ENCODE results near the gene SF3B2.

- TF ChIP-seq, protein P1, sequence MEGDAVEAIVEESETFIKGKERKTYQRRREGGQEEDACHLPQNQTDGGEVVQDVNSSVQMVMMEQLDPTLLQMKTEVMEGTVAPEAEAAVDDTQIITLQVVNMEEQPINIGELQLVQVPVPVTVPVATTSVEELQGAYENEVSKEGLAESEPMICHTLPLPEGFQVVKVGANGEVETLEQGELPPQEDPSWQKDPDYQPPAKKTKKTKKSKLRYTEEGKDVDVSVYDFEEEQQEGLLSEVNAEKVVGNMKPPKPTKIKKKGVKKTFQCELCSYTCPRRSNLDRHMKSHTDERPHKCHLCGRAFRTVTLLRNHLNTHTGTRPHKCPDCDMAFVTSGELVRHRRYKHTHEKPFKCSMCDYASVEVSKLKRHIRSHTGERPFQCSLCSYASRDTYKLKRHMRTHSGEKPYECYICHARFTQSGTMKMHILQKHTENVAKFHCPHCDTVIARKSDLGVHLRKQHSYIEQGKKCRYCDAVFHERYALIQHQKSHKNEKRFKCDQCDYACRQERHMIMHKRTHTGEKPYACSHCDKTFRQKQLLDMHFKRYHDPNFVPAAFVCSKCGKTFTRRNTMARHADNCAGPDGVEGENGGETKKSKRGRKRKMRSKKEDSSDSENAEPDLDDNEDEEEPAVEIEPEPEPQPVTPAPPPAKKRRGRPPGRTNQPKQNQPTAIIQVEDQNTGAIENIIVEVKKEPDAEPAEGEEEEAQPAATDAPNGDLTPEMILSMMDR (IDR thresholded peaks at IDR 0.05), result no peak
- TF ChIP-seq POLR2A (IDR thresholded peaks at IDR 0.05), result no peak
Measured at GRCh38 chr11:66082946-66083698, 31.0 kb downstream of the SF3B2 start.
